Spinal cord (tissue), 10 donors: ENCODE results near the gene PPP2R3B. TPM values are rescaled to one million over a fixed set of nuclear protein-coding genes. Genes with fewer than 3 reads are reported as not detected.
"Not testable (repeated sequence)": the region's sequence is repeated elsewhere in the genome, so short reads cannot be mapped to it uniquely, and the experiment has no call there.

Experiments used
- DNase-seq, 6 donors: peaks; one replicate each; pipeline versions ENCODE4 v3.0.0 to v3.0.0-alpha.2; 2013 to 2015; ENCODE audit warnings: low spot score in 6 of 6, low read depth in 4 of 6
- H3K27ac ChIP-seq: one replicate; pipeline ENCODE4 v1.5.1; 2013; ENCODE audit warnings: low read depth, low read length, control low read depth
- H3K27me3 ChIP-seq: one replicate; pipeline ENCODE4 v1.6.1; 2013; ENCODE audit warnings: low read length; ENCODE audit not compliant: control insufficient read depth, insufficient read depth
- H3K36me3 ChIP-seq: one replicate; pipeline ENCODE4 v1.6.1; 2013; ENCODE audit warnings: low read length; ENCODE audit not compliant: control insufficient read depth, insufficient read depth
- H3K4me1 ChIP-seq: one replicate; pipeline ENCODE4 v1.6.1; 2013; ENCODE audit warnings: low read length; ENCODE audit not compliant: control insufficient read depth, insufficient read depth
- H3K4me3 ChIP-seq: one replicate; pipeline ENCODE4 v1.5.1; 2013; ENCODE audit warnings: low read depth, low read length, control low read depth
- H3K9me3 ChIP-seq: one replicate; pipeline ENCODE4 v1.6.1; 2013; ENCODE audit warnings: low read length; ENCODE audit not compliant: control insufficient read depth, insufficient read depth
- WGBS: methylation state at CpG from one replicate; pipeline ENCODE4 v1.1.5; 2013; ENCODE audit warnings: missing lambda C conversion rate; ENCODE audit not compliant: insufficient coverage; 5-methylcytosine and 5-hydroxymethylcytosine counted together
- long read RNA-seq, 4 donors: transcript quantifications; one replicate each; lab custom pipeline, GENCODE V29; 2026
- polyA plus RNA-seq, 2 donors: library from polyadenylated mRNA; unstranded; fragments of 120-200 nt; gene quantifications; one replicate each; pipeline ENCODE4 v1.2.1, GENCODE V29; 2013; ENCODE audit not compliant: insufficient read length in 2 of 2
- total RNA-seq, 2 donors: library from RNA; depleted of rRNA in 1 of 2; stranded (reverse); fragments of 120-200 nt in 1 of 2; fragments of >200 nt in 1 of 2; gene quantifications; one replicate each; pipeline versions ENCODE4 v1.2.3 to v1.2.4, GENCODE V29; 2013 to 2014
- donor health status: healthy.

Gene PPP2R3B
- 10 to 100 TPM; 30.8 to 35.8 TPM for total RNA-seq
- 100 to 1,000 TPM; 115 to 134 TPM for polyA plus RNA-seq
- long read RNA-seq, donor 1, transcript PPP2R3B-202 (13 exons, 2,151 nt): major isoform, 7 of 22 reads
- long read RNA-seq, donor 1, partial matches to known transcripts: 0 of 22 reads
- long read RNA-seq, donor 1, other reads (novel, unspliced or antisense): 13 of 22 reads
- long read RNA-seq, donor 2, partial matches to known transcripts: 0 of 7 reads
- long read RNA-seq, donor 2, other reads (novel, unspliced or antisense): 6 of 7 reads
- long read RNA-seq, donor 3, partial matches to known transcripts: 0 of 2 reads
- long read RNA-seq, donor 3, other reads (novel, unspliced or antisense): 0 of 2 reads
- long read RNA-seq, donor 4, partial matches to known transcripts: 0 of 3 reads
- long read RNA-seq, donor 4, other reads (novel, unspliced or antisense): 0 of 3 reads

DNA sequence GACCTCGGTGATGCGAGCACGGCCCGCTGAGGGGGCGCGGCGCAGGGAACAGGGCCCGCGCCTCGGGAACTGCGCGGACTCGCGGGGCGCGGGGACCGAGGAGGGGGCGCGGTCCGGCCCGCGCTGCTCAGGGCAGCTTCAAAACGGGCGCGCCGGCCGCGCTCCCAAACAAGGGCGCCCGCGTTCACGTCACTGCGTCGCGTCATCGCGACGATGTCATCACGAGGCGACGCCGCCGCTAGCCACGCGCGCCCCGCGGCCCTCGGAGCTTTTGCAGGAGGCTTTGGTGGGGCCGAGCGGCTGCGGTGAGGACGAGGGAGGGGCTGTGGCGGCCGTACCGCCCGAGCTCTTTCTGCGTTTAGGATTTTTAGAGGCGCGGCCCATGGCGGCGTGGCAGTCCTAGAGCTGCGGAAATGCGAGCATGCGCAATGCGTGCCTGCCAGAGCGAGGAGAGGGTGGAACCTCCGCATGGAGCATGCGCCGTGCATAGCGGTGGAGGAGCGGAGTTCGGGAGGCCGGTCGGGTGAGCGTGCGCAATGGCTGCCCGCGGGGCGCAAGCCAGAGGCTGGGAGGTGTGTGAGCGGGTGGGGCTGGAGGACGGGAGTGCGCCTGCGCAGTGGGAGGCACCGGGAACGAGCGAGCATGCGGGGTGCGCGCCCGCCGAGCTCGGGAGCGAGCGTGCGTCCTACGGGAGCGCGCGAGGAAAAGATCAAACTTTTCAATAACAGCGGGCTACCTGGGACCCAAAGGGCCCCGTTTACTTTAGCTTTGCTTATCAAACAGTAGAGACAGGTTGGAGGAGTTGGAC, at the start of gene PPP2R3B:
TSS of gene PPP2R3B (minus strand) at position 140 of the 808 bp plus-strand sequence. CDS start 216 bp downstream, outside the sequence.
- Histone ChIP-seq H3K4me3 (peak within 1 kb of the TSS; percentile 93), H3K36me3 (peaks cover 3% of the 10 kb centered on the region), H3K9me3 (no peaks in the 10 kb centered on the region), H3K27ac (peak within 1 kb of the TSS; percentile 98), H3K27me3 (no peaks in the 10 kb centered on the region), H3K4me1 (peaks cover 48% of the 10 kb centered on the region)
- DNase-seq: peak; percentile 94 to 100 (median 98)
- under 1% methylated on average over 101 of the region's 102 CpGs for WGBS

GRCh38 chrX:435536-436122, 48.9 kb upstream of the PPP2R3B start:
- DNase-seq: no peak
- no peaks in the 10 kb centered on the region for H3K9me3 ChIP-seq
- H3K4me1 ChIP-seq: no peaks in the 10 kb centered on the region
- H3K27ac ChIP-seq: no peak overlapping the region
- WGBS: 70% methylated on average over 25 of the region's 29 CpGs
- no peaks in the 10 kb centered on the region for H3K36me3 ChIP-seq
- peaks cover 6% of the 10 kb centered on the region for H3K27me3 ChIP-seq
- no peak overlapping the region for H3K4me3 ChIP-seq

DNA sequence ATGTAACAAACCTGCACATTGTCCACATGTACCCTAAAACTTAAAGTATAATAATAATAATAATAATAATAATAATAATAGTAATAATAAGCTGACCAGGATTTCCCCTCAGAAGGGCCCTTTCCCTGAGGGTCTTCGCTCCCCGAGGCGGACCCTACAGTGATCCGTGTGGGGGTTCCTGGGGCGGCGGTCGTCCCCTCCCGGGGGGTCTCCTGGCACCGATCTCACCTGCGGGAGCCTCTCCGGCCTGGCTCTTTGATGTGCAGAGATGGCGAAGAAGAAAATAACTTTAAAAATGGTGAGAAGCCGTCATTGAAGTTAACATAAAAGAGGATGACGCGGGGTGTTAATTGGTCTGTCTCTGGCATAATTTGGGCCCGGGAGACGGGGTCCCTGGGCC, 48.2 kb upstream of the PPP2R3B start:
- Histone ChIP-seq H3K27me3 (peaks cover 6% of the 10 kb centered on the region), H3K4me3 (no peak overlapping the region), H3K4me1 (no peaks in the 10 kb centered on the region), H3K9me3 (no peaks in the 10 kb centered on the region), H3K36me3 (no peaks in the 10 kb centered on the region), H3K27ac (no peak overlapping the region)
- no peak for DNase-seq
- WGBS: 50% methylated on average over 16 of the region's 17 CpGs

DNA sequence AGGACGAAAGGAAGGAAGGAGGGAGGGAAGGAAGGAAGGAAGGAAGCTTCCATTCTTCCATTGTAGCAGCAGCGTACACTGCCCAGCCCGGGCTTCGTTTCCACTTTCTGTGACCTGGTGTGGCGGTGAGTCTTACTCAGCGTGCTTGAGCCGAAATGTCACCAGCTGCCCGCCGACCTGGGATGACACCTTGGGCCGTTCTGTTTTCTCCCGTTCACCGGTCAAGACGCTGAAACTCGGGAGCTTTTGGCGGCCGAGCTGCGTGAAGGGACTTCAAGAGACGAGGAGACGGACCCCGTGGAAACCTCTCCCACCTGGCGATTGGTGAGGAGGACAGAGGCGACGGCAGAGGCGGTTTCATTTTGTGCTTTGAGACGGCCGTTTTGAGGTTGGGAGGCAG, 47.1 kb upstream of the PPP2R3B start:
- Histone ChIP-seq H3K27me3 (peaks cover 8% of the 10 kb centered on the region), H3K27ac (no peak overlapping the region), H3K4me1 (no peaks in the 10 kb centered on the region), H3K9me3 (no peaks in the 10 kb centered on the region), H3K4me3 (no peak overlapping the region), H3K36me3 (no peaks in the 10 kb centered on the region)
- no peak for DNase-seq
- WGBS: 87% methylated on average over 21 of the region's 26 CpGs

GRCh38 chrX:432666-433065, 46.0 kb upstream of the PPP2R3B start:
- not testable (repeated sequence) for H3K9me3 ChIP-seq, H3K27ac ChIP-seq, H3K4me1 ChIP-seq, H3K36me3 ChIP-seq, H3K4me3 ChIP-seq, DNase-seq
- 100% methylated on average over 3 of the region's 12 CpGs for WGBS
- H3K27me3 ChIP-seq: peaks cover 11% of the 10 kb centered on the region

- Histone ChIP-seq H3K4me1 (peaks cover 8% of the 10 kb centered on the region), H3K27me3 (peaks cover 12% of the 10 kb centered on the region), H3K36me3 (no peaks in the 10 kb centered on the region), H3K27ac (no peak overlapping the region), H3K9me3 (no peaks in the 10 kb centered on the region), H3K4me3 (no peak overlapping the region)
- WGBS: 100% methylated on average over 1 of the region's 2 CpGs
- DNase-seq: no peak
Observed at GRCh38 chrX:431492-432111, 44.9 kb upstream of the PPP2R3B start.

GRCh38 chrX:431056-431455, 44.3 kb upstream of the PPP2R3B start:
- Histone ChIP-seq H3K4me3 (no peak overlapping the region), H3K27ac (no peak overlapping the region), H3K4me1 (peaks cover 8% of the 10 kb centered on the region), H3K36me3 (no peaks in the 10 kb centered on the region), H3K27me3 (peaks cover 12% of the 10 kb centered on the region), H3K9me3 (no peaks in the 10 kb centered on the region)
- no peak for DNase-seq
- WGBS: 86% methylated on average over 19 of the region's 21 CpGs

GRCh38 chrX:429266-429825, 42.6 kb upstream of the PPP2R3B start:
- no peaks in the 10 kb centered on the region for H3K36me3 ChIP-seq
- no peak for DNase-seq
- H3K27me3 ChIP-seq: peaks cover 12% of the 10 kb centered on the region
- H3K4me1 ChIP-seq: peaks cover 8% of the 10 kb centered on the region
- H3K9me3 ChIP-seq: no peaks in the 10 kb centered on the region
- no peak overlapping the region for H3K27ac ChIP-seq
- 93% methylated on average over 24 of the region's 24 CpGs for WGBS
- no peak overlapping the region for H3K4me3 ChIP-seq
